Naive thymus-derived CD4-positive, alpha-beta T cell (primary cell): Measurements from ENCODE around the gene FRMD4A. TPM values are rescaled to one million over a fixed set of nuclear protein-coding genes. Genes with fewer than 3 reads are reported as not detected.

Experiments used
- ATAC-seq: fragments of 150-1000 bp; cut with Tn5 transposase; 2 replicates; pipeline ENCODE4 v1.10.0; 2021; ENCODE audit warnings: mild to moderate bottlenecking, moderate library complexity
- CTCF ChIA-PET: fragments of 350-600 bp; sonication (Branson Sonifier 250); formaldehyde crosslinking; loops from one replicate; lab custom pipeline; 2021; ENCODE audit warnings: antibody characterized with exemption; lab: Charles Lee
- POLR2A ChIA-PET: fragments of 350-600 bp; sonication (Branson Sonifier 250); formaldehyde crosslinking; loops from one replicate; lab custom pipeline; 2021; ENCODE audit warnings: antibody characterized with exemption, inconsistent platforms; lab: Charles Lee
- DNase-seq, 9 donors: peaks; one replicate each; pipeline versions ENCODE4 v3.0.0 to v3.0.0-alpha.2; 2020 to 2022; ENCODE audit warnings: mixed read lengths in 1 of 9
- H3K27ac ChIP-seq: one replicate; pipeline ENCODE4 v1.7.0; 2013; ENCODE audit warnings: mild to moderate bottlenecking, low read depth, low read length, moderate library complexity
- H3K27me3 ChIP-seq, 2 donors: one replicate each; pipeline ENCODE4 v1.7.0; 2013; ENCODE audit warnings: low read length in 2 of 2, mild to moderate bottlenecking in 2 of 2, moderate library complexity in 2 of 2; ENCODE audit not compliant: control insufficient read depth in 2 of 2, insufficient read depth in 2 of 2
- H3K36me3 ChIP-seq, 3 experiments: 1 replicate in 2 of 3; 2 replicates in 1 of 3; pipeline ENCODE4 v1.7.0; 2013; ENCODE audit warnings: low read length in 3 of 3, mild to moderate bottlenecking in 3 of 3, moderate library complexity in 1 of 3; ENCODE audit not compliant: insufficient read depth in 3 of 3, control insufficient read depth in 2 of 3
- H3K4me1 ChIP-seq, 2 donors: one replicate each; pipeline ENCODE4 v1.7.0; 2013; ENCODE audit warnings: low read length in 2 of 2, mild to moderate bottlenecking in 2 of 2, moderate library complexity in 1 of 2; ENCODE audit not compliant: control insufficient read depth in 2 of 2, insufficient read depth in 2 of 2
- H3K4me3 ChIP-seq: 2 replicates; pipeline ENCODE4 v1.7.0; 2013; ENCODE audit warnings: mild to moderate bottlenecking, low read length
- H3K9me3 ChIP-seq, 3 experiments: 1 replicate in 2 of 3; 2 replicates in 1 of 3; pipeline ENCODE4 v1.7.0; 2013; ENCODE audit warnings: low read length in 3 of 3; ENCODE audit not compliant: control insufficient read depth in 2 of 3
- H3K27ac Mint-ChIP-seq, 9 donors: one replicate each; pipeline ENCODE4 v1.8.0; 2020 to 2022; ENCODE audit warnings: mixed read lengths in 9 of 9, mild to moderate bottlenecking in 8 of 9, moderate library complexity in 5 of 9, inconsistent platforms in 2 of 9
- H3K27me3 Mint-ChIP-seq, 5 donors: one replicate each; pipeline ENCODE4 v1.8.0; 2021 to 2022; ENCODE audit warnings: mixed read lengths in 5 of 5, mild to moderate bottlenecking in 1 of 5
- H3K36me3 Mint-ChIP-seq, 5 donors: one replicate each; pipeline ENCODE4 v1.8.0; 2020 to 2022; ENCODE audit warnings: mixed read lengths in 5 of 5, mild to moderate bottlenecking in 3 of 5, inconsistent platforms in 1 of 5
- H3K4me1 Mint-ChIP-seq, 7 donors: one replicate each; pipeline ENCODE4 v1.8.0; 2020 to 2022; ENCODE audit warnings: mixed read lengths in 7 of 7, mild to moderate bottlenecking in 3 of 7, inconsistent platforms in 1 of 7
- H3K4me3 Mint-ChIP-seq, 10 donors: one replicate each; pipeline ENCODE4 v1.8.0; 2020 to 2022; ENCODE audit warnings: mild to moderate bottlenecking in 10 of 10, mixed read lengths in 10 of 10, moderate library complexity in 6 of 10, inconsistent platforms in 2 of 10
- H3K9me3 Mint-ChIP-seq, 11 donors: one replicate each; pipeline ENCODE4 v1.8.0; 2020 to 2022; ENCODE audit warnings: mixed read lengths in 11 of 11, mild to moderate bottlenecking in 4 of 11, inconsistent platforms in 1 of 11, moderate library complexity in 1 of 11
- intact Hi-C, 2 donors: fragments of 100-400 bp; cut with micrococcal nuclease; formaldehyde crosslinking; loops; one replicate each; pipeline ENCODE4 v1.15.1; 2023
- polyA plus RNA-seq, 2 donors: library from polyadenylated mRNA; unstranded; fragments of 300-500 nt; fragmentation: Illumina TruSeq; gene quantifications; one replicate each; pipeline ENCODE4 v1.2.3, GENCODE V29; 2021
- total RNA-seq, 6 experiments: library from RNA in 5 of 6; stranded (reverse) in 5 of 6; gene quantifications; 1 replicate in 5 of 6; 2 replicates in 1 of 6; pipeline ENCODE4 v1.2.3 and lab custom pipeline; 2021 to 2026

Gene FRMD4A
- total and polyA plus RNA-seq, 7 experiments from 2014 or later, result 0.10 to 3.1 (median 0.62) TPM

DNA sequence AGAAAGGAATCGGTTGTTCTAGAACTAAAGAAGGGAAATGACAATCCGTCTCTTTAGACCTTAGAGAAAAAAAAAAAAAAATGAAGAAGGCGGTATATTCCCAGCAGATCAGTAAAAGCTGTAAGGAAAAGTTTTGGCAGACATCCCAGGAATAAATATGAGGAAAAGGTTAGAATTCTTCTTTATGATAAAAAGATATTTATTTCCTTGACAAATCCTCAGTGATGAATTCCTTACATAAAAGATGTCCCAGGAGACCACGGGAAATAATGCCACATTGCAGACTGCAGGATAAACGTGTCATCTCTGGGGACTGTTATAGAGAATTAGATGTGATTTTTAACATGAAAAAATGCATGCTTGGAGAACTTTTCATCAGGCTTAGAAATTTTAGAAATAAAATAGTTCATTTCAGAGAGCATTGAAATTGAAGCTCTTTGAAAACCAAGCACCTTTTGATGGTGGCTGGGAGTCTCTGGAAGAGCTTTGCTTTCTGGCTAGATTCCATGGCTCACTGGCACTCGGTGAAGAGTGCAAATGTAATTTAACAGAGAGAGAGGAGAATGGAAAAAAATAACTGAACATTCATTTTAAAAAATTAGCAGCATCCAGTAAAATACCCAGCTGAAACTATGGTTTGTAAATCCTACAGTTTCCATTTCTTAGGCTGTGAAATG, 645.8 kb downstream of the FRMD4A start:
- POLR2A ChIA-PET, result no interaction called here
- intact Hi-C loops, result no loop called here
- Mint-ChIP-seq H3K4me3 (no peak overlapping the region), H3K27ac (no peak overlapping the region), H3K36me3 (no peaks in the 10 kb centered on the region), H3K27me3 (peaks cover 0 to 11% (median 8%) of the 10 kb centered on the region in 5 donors), H3K9me3 (peaks cover 0 to 3% (median 0%) of the 10 kb centered on the region in 11 donors), H3K4me1 (no peaks in the 10 kb centered on the region)
- H3K27me3 ChIP-seq, result no peaks in the 10 kb centered on the region
- DNase-seq, result no peak
- no peaks in the 10 kb centered on the region for H3K36me3 ChIP-seq
- H3K9me3 ChIP-seq, result no peaks in the 10 kb centered on the region
- no peaks in the 10 kb centered on the region for H3K4me1 ChIP-seq
- ATAC-seq, result no peak
- CTCF ChIA-PET, result no interaction called here
- H3K27ac ChIP-seq, result no peak overlapping the region
- H3K4me3 ChIP-seq, result no peak overlapping the region

GRCh38 chr10:13684252-13684791, 646.4 kb downstream of the FRMD4A start:
- H3K27ac ChIP-seq, result no peak overlapping the region
- Mint-ChIP-seq H3K4me3 (no peak overlapping the region), H3K9me3 (peaks cover 0 to 5% (median 0%) of the 10 kb centered on the region in 11 donors), H3K4me1 (no peaks in the 10 kb centered on the region), H3K36me3 (no peaks in the 10 kb centered on the region), H3K27ac (no peak overlapping the region), H3K27me3 (peaks cover 0 to 15% (median 11%) of the 10 kb centered on the region in 5 donors)
- H3K36me3 ChIP-seq, result no peaks in the 10 kb centered on the region
- H3K27me3 ChIP-seq, result no peaks in the 10 kb centered on the region
- ATAC-seq (no peak), DNase-seq (no peak)
- intact Hi-C loops, result no loop called here
- ChIA-PET POLR2A (no interaction called here), CTCF (no interaction called here)
- H3K4me3 ChIP-seq, result no peak overlapping the region
- no peaks in the 10 kb centered on the region for H3K4me1 ChIP-seq
- H3K9me3 ChIP-seq, result no peaks in the 10 kb centered on the region

- H3K4me3 ChIP-seq, result no peak overlapping the region
- H3K27me3 ChIP-seq, result no peaks in the 10 kb centered on the region
- Mint-ChIP-seq H3K9me3 (peaks cover 0 to 5% (median 0%) of the 10 kb centered on the region in 11 donors), H3K27me3 (peaks cover 0 to 20% (median 14%) of the 10 kb centered on the region in 5 donors), H3K27ac (no peak overlapping the region), H3K4me1 (no peaks in the 10 kb centered on the region), H3K36me3 (no peaks in the 10 kb centered on the region), H3K4me3 (no peak overlapping the region)
- ATAC-seq, result no peak
- no peaks in the 10 kb centered on the region for H3K4me1 ChIP-seq
- H3K9me3 ChIP-seq, result no peaks in the 10 kb centered on the region
- CTCF ChIA-PET, result interaction anchor here (0.7 kb wide), 1 partner anchor 43 kb away, joined by 3 read pairs; no protein-coding TSS in a partner anchor
- no peaks in the 10 kb centered on the region for H3K36me3 ChIP-seq
- intact Hi-C loops, result no loop called here
- no peak overlapping the region for H3K27ac ChIP-seq
- no peak for DNase-seq
- POLR2A ChIA-PET, result no interaction called here
Measured at GRCh38 chr10:13683017-13683416, 647.7 kb downstream of the FRMD4A start.

- Histone ChIP-seq H3K36me3 (no peaks in the 10 kb centered on the region), H3K4me1 (no peaks in the 10 kb centered on the region), H3K27me3 (no peaks in the 10 kb centered on the region), H3K9me3 (no peaks in the 10 kb centered on the region), H3K4me3 (no peak overlapping the region), H3K27ac (no peak overlapping the region)
- POLR2A ChIA-PET, result no interaction called here
- CTCF ChIA-PET, result no interaction called here
- DNase-seq (no peak), ATAC-seq (no peak)
- H3K36me3 Mint-ChIP-seq, result no peaks in the 10 kb centered on the region
- intact Hi-C loops, result no loop called here
- H3K9me3 Mint-ChIP-seq, result peaks cover 0 to 5% (median 0%) of the 10 kb centered on the region in 11 donors
- H3K27ac Mint-ChIP-seq, result no peak overlapping the region
- no peaks in the 10 kb centered on the region for H3K4me1 Mint-ChIP-seq
- H3K27me3 Mint-ChIP-seq, result peaks cover 4 to 20% (median 14%) of the 10 kb centered on the region in 5 donors
- no peak overlapping the region for H3K4me3 Mint-ChIP-seq
Measured at GRCh38 chr10:13681960-13682359, 648.8 kb downstream of the FRMD4A start.

- no peaks in the 10 kb centered on the region for H3K4me1 Mint-ChIP-seq
- no peaks in the 10 kb centered on the region for H3K9me3 ChIP-seq
- DNase-seq (no peak), ATAC-seq (no peak)
- no peaks in the 10 kb centered on the region for H3K36me3 Mint-ChIP-seq
- no peaks in the 10 kb centered on the region for H3K27me3 ChIP-seq
- no peak overlapping the region for H3K27ac Mint-ChIP-seq
- no peak overlapping the region for H3K4me3 ChIP-seq
- intact Hi-C loops, result no loop called here
- H3K9me3 Mint-ChIP-seq, result peaks cover 0 to 5% (median 0%) of the 10 kb centered on the region in 11 donors
- H3K4me1 ChIP-seq, result no peaks in the 10 kb centered on the region
- peaks cover 4 to 20% (median 14%) of the 10 kb centered on the region in 5 donors for H3K27me3 Mint-ChIP-seq
- no peaks in the 10 kb centered on the region for H3K36me3 ChIP-seq
- ChIA-PET CTCF (no interaction called here), POLR2A (no interaction called here)
- H3K4me3 Mint-ChIP-seq, result no peak overlapping the region
- H3K27ac ChIP-seq, result no peak overlapping the region
Measured at GRCh38 chr10:13681528-13681927, 649.2 kb downstream of the FRMD4A start.

DNA sequence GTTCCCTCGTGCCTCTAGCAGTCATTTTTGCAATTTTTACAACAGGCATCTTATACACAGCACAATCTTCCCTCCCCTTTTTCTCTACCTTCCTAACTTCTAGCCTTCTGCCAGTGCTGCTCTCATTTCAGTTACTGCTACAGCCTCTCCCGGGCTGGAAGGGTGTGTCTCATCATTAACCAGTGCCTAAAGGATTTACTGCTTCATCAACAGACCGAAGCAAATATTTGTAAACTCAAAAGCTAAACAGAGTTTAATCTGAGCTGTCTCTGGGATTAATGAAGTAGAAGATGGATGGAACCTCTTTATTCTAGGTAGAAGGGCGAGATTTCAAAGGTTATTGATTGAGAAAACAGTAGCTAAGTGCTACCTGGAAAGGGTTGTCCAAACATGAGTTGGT, 649.6 kb downstream of the FRMD4A start:
- H3K4me3 ChIP-seq, result no peak overlapping the region
- H3K9me3 Mint-ChIP-seq, result peaks cover 0 to 5% (median 0%) of the 10 kb centered on the region in 11 donors
- no peaks in the 10 kb centered on the region for H3K36me3 Mint-ChIP-seq
- no peaks in the 10 kb centered on the region for H3K4me1 Mint-ChIP-seq
- H3K9me3 ChIP-seq, result no peaks in the 10 kb centered on the region
- CTCF ChIA-PET, result no interaction called here
- intact Hi-C loops, result no loop called here
- H3K27ac ChIP-seq, result no peak overlapping the region
- ATAC-seq, result no peak
- H3K4me1 ChIP-seq, result no peaks in the 10 kb centered on the region
- H3K36me3 ChIP-seq, result no peaks in the 10 kb centered on the region
- no peaks in the 10 kb centered on the region for H3K27me3 ChIP-seq
- POLR2A ChIA-PET, result no interaction called here
- peaks cover 4 to 20% (median 14%) of the 10 kb centered on the region in 5 donors for H3K27me3 Mint-ChIP-seq
- DNase-seq, result no peak
- H3K27ac Mint-ChIP-seq, result no peak overlapping the region
- no peak overlapping the region for H3K4me3 Mint-ChIP-seq
